ENCODE measurements around the gene USP43.
"Not testable (repeated sequence)": the region's sequence is repeated elsewhere in the genome, so short reads cannot be mapped to it uniquely, and the experiment has no call there.

Gene USP43, protein sequence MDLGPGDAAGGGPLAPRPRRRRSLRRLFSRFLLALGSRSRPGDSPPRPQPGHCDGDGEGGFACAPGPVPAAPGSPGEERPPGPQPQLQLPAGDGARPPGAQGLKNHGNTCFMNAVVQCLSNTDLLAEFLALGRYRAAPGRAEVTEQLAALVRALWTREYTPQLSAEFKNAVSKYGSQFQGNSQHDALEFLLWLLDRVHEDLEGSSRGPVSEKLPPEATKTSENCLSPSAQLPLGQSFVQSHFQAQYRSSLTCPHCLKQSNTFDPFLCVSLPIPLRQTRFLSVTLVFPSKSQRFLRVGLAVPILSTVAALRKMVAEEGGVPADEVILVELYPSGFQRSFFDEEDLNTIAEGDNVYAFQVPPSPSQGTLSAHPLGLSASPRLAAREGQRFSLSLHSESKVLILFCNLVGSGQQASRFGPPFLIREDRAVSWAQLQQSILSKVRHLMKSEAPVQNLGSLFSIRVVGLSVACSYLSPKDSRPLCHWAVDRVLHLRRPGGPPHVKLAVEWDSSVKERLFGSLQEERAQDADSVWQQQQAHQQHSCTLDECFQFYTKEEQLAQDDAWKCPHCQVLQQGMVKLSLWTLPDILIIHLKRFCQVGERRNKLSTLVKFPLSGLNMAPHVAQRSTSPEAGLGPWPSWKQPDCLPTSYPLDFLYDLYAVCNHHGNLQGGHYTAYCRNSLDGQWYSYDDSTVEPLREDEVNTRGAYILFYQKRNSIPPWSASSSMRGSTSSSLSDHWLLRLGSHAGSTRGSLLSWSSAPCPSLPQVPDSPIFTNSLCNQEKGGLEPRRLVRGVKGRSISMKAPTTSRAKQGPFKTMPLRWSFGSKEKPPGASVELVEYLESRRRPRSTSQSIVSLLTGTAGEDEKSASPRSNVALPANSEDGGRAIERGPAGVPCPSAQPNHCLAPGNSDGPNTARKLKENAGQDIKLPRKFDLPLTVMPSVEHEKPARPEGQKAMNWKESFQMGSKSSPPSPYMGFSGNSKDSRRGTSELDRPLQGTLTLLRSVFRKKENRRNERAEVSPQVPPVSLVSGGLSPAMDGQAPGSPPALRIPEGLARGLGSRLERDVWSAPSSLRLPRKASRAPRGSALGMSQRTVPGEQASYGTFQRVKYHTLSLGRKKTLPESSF

GRCh38 chr17:9644910-9645751 lies at the start of gene USP43:
TSS of gene USP43 (plus strand) at chr17:9645517. CDS start at chr17:9645633, 116 bp downstream.
- peak in 1 of 2 donors; percentile 40 for DNase-seq

GRCh38 chr17:9597638-9598037 lies 47.7 kb upstream of the USP43 start:
- DNase-seq = not testable (repeated sequence)

GRCh38 chr17:9598661-9599060 lies 46.7 kb upstream of the USP43 start:
- DNase-seq = no peak

DNA sequence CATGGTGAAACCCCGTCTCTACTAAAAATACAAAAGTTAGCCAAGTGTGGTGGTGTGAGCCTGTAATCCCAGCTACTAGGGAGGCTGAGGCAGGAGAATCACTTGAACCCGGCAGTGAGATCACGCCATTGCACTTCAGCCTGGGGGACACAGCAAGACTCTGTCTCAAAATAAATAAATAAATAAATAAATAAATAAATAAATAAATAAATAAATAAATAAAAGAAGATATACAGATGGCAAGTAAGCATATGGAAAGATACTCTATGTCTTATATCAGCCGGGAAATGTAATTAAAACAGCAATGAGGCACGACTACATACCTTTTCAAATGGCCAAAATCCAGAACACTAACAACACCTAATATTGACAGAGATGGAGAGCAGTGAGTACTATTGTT lies 40.7 kb upstream of the USP43 start:
- DNase-seq = not testable (repeated sequence)

DNA sequence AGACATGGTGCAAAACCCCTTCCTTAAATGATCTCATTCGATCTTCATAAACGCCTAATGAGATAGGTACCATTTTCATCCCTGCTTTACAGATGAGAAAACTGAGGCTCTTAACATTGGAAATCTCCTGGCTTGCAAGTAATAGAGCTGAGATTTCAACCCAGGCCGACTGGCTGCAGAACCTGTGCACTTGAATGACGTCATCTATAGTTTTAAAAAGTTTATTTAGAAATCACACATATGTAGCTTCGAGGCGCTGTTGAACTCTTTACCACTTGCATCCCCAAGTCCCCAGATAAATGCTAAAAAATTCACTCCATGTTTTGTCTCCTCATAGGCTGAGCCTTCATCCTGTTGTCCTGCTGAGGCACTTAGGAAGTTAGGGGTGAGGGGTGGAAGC lies 38.9 kb upstream of the USP43 start:
- DNase-seq = no peak

DNA sequence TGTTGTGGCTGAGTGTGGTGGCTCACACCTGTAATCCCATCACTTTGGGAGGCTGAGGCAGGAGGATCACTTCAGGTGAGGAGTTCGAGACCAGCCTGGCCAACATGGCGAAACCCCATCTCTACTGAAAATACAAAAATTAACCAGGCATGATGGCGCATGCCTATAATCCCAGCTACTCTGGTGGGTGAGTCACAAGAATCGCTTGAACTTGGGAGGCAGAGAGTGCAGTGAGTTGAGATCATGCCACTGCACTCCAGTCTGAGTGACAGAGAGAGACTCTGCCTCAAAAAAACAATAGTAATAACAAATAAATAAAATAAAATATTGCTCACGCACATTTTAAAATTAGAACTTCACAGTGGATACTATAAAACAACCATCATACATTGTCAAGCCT lies 38.3 kb upstream of the USP43 start:
- not testable (repeated sequence) for DNase-seq

DNA sequence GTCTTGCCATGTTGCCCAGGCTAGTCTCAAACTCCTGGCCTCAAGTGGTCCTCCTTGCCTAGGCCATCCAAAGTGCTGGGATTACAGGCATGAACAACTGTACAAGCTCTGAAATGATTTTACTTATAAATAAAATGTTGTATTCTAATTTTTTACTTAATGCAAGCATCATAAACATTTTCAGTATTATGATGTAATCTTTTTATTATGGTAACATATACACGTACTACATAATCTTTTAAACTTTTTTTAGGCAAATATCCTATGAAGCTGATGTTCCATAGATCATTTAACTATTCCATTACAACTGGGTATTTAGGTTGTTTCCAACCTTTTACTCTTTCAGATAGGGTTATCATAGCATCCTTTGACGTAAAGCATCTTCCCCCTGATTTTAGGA lies 33.8 kb upstream of the USP43 start:
- DNase-seq = no peak

DNA sequence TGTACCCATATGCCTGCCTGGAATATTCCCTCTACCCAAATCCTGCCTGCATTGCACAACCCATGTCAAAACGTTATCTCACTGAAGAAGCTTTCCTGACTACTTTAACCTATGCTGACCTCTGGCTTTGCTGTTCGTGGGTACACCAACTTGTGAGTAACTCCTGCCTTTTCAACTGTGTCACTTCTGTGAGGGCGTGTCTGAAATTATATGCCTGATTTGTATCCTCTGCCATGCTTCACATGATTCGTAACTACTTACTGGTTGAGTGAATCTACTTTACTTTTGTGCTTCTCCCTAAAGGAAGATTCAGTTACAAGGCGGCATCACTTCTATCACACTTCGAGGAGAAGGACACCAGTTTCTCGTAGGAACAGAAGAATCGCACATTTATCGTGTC lies 33.3 kb upstream of the USP43 start:
- no peak for DNase-seq

- no peak for DNase-seq
Observed at GRCh38 chr17:9615486-9615885, 29.8 kb upstream of the USP43 start.

- no peak for DNase-seq
Observed at GRCh38 chr17:9622961-9623360, 22.4 kb upstream of the USP43 start.

- no peak for DNase-seq
Observed at GRCh38 chr17:9628509-9628908, 16.8 kb upstream of the USP43 start.

- no peak for DNase-seq
Observed at GRCh38 chr17:9632741-9633140, 12.6 kb upstream of the USP43 start.

DNA sequence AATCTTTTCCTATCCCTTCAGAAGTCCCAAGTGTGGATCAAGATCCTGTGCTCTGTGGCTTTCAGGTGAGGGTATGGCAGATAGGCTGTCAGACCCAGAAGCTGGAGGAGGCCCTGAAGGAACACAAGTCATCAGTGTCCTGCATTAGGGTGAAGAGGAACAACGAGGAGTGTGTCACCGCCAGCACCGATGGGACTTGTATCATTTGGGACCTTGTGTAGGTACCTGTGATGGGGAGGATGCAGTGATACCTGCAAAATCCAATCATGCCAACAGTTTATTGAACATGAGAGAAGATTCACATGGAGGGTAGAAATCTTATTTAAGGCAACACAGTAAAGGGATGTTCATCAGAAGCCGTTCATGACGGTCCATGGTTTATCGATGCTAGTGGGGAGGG lies 10.0 kb upstream of the USP43 start:
- no peak for DNase-seq

- no peak for DNase-seq
Observed at GRCh38 chr17:9636501-9636900, 8.8 kb upstream of the USP43 start.

DNA sequence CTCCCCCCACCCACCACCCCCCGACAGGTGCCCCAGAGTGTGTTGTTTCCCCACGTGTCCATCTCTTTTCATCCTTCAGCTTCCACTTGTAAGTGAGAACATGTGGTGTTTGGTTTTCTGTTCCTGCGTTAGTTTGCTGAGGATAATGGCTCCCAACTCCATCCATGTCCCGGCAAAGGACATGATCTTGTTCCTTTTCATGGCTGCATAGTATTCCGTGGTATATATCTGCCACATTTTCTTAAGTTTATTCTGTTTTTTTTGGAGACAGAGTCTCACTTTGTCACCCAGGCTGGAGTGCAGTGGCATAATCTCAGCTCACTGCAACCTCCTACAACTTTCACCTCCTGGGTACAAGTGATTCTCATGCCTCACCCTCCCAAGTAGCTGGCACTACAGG lies 4.9 kb upstream of the USP43 start:
- not testable (repeated sequence) for DNase-seq

DNA sequence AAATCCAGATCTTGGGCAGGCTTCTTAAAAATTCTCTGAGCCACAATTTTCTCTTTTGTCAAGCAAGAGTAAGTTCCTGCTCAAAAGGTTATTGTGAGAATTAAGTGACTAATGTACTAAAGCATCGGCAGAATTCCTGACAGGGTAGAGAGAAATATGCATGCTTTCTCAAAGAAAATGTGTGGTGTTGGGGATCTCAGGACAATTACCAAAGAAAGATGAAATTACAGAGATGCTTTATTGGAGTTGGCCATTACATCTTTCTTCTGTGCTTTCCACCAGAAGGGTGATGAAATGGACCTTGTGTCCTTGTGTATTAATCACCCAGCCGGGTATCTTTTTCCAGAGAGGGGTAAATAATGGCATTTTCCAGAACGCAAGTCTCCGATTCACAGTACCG lies 1.7 kb upstream of the USP43 start:
- DNase-seq = no peak

GRCh38 chr17:9645851-9646545 lies 681 bp downstream of the USP43 start:
- DNase-seq = peak in 1 of 2 donors; percentile 4

- no peak for DNase-seq
Observed at GRCh38 chr17:9646546-9646885, 1.2 kb downstream of the USP43 start.

DNA sequence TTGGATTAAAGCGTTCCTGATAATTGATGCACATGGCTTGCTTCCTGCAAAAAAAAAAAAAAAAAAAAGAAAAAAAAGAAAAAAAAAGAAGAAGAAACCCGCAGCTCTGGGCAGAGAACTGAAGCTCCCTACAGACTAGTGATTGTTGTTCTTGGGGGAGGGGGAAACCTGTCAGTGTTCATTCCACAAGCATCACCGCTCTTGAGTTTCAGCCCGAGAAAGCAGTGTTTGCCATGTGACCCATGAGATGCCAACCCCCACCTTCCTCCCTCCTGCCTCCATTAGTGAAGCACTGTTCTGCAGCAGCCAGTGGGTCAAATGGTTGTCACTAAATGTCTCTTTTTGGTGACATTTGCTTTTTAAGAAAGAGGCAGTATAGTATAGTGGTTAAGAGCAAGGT lies 1.7 kb downstream of the USP43 start:
- no peak for DNase-seq

DNA sequence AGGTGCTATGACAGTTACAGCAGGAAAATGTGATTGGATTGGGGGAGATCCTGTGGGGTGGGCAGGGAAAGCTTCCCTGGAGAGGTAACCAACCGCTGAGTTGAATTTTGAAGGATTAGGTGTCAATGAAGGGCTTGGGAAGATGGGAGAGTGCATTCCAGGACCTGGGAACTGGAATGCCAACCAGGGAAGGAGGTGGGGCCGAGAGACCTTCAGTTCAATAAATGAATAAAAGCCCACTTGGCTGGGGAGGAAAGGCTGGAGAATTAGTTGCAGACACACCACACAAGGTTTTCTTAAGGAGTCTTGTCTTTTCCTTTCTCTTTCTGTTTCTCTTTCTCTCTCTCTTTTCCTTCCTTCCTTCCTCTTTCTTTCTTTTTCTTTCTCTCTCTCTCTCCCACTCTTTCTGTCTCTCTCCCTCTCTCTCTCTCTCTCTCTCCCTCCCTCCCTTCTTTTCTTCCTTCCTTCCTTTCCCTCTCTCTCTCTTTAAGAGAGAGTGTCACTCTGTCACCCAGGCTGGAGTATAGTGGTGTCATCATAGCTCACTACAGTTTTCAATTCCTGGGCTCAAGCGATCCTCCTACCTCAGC lies 3.3 kb downstream of the USP43 start:
- no peak for DNase-seq

- no peak for DNase-seq
Observed at GRCh38 chr17:9658593-9659211, 13.4 kb downstream of the USP43 start.
